ENCODE results near the gene NR4A3. TPM values are rescaled to one million over a fixed set of nuclear protein-coding genes. Genes with fewer than 3 reads are reported as not detected.

The NR4A3 gene
- polyA plus RNA-seq, 3 donors = 0.88 to 2.1 (median 0.92) TPM

DNA sequence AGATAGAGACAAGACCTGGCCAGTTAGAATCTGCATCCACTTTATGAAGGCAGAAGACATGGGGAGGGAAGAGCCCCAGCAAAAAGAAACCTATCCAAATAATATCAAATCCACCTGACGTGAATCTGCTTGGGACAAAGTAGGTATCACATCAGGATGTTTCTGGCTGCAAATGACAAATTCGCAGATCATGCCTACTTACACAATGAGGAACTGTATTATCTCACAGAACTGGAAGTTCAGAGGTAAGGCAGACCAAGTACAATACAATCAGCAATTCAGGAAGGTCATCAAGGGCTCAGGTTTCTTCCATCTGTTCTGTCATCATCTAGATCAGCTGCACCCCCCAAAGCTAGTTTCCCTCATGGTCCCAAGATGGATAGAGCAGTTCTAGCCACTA lies 13.2 kb upstream of the NR4A3 start:
- Mint-ChIP-seq H3K36me3 (peaks cover 0 to 2% of the 10 kb centered on the region in 2 donors), H3K4me3 (no peak overlapping the region), H3K27ac (peak overlapping the region in 1 of 7 donors; percentile 4), H3K27me3 (ENCODE audit: low read depth in 3 of 3) (no peaks in the 10 kb centered on the region), H3K4me1 (peaks cover 21% of the 10 kb centered on the region), H3K9me3 (no peaks in the 10 kb centered on the region)
- Histone ChIP-seq H3K27ac (ENCODE audit: low read depth in 1 of 2, low read length in 2 of 2) (no peak overlapping the region), H3K9ac (ENCODE audit: insufficient read depth, low read length, poor library complexity, severe bottlenecking) (no peak overlapping the region), H4K20me1 (ENCODE audit: insufficient read depth, low read length) (no peaks in the 10 kb centered on the region), H3K79me2 (ENCODE audit: insufficient read depth, low read length) (no peaks in the 10 kb centered on the region), H3K27me3 (ENCODE audit: control insufficient read depth in 2 of 2, insufficient read depth in 2 of 2, low read length in 2 of 2) (no peaks in the 10 kb centered on the region), H3K4me2 (replicated peaks; ENCODE audit: extremely low read depth, low read length, poor library complexity, severe bottlenecking) (no peak overlapping the region), H3K36me3 (replicated peaks in 1 of 2; ENCODE audit: control insufficient read depth in 1 of 2, insufficient read depth in 2 of 2, low read length in 2 of 2) (no peaks in the 10 kb centered on the region), H2AFZ (ENCODE audit: insufficient read depth, low read depth, low read length, poor library complexity, severe bottlenecking) (no peak overlapping the region), H3K4me1 (ENCODE audit: control insufficient read depth in 1 of 2, insufficient read depth in 2 of 2, low read length in 2 of 2) (no peaks in the 10 kb centered on the region), H3K9me3 (replicated peaks in 1 of 2; ENCODE audit: control insufficient read depth in 1 of 2, insufficient read depth in 1 of 2, low read length in 2 of 2) (no peaks in the 10 kb centered on the region), H3K4me3 (replicated peaks in 1 of 3; ENCODE audit: low read depth in 2 of 3, low read length in 3 of 3) (no peak overlapping the region)
- TF ChIP-seq, protein P1, sequence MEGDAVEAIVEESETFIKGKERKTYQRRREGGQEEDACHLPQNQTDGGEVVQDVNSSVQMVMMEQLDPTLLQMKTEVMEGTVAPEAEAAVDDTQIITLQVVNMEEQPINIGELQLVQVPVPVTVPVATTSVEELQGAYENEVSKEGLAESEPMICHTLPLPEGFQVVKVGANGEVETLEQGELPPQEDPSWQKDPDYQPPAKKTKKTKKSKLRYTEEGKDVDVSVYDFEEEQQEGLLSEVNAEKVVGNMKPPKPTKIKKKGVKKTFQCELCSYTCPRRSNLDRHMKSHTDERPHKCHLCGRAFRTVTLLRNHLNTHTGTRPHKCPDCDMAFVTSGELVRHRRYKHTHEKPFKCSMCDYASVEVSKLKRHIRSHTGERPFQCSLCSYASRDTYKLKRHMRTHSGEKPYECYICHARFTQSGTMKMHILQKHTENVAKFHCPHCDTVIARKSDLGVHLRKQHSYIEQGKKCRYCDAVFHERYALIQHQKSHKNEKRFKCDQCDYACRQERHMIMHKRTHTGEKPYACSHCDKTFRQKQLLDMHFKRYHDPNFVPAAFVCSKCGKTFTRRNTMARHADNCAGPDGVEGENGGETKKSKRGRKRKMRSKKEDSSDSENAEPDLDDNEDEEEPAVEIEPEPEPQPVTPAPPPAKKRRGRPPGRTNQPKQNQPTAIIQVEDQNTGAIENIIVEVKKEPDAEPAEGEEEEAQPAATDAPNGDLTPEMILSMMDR (IDR thresholded peaks at IDR 0.05) = no peak
- DNase-seq = peak in 2 of 3 donors; percentile 33 to 34
- WGBS (ENCODE audit: insufficient coverage) = 14% methylated on average over 1 of the region's 2 CpGs
- intact Hi-C loops (cut with micrococcal nuclease) = loop anchor here in 1 of 2 donors (10.0 kb wide), 1 partner anchor 206 kb away; no protein-coding TSS in a partner anchor

DNA sequence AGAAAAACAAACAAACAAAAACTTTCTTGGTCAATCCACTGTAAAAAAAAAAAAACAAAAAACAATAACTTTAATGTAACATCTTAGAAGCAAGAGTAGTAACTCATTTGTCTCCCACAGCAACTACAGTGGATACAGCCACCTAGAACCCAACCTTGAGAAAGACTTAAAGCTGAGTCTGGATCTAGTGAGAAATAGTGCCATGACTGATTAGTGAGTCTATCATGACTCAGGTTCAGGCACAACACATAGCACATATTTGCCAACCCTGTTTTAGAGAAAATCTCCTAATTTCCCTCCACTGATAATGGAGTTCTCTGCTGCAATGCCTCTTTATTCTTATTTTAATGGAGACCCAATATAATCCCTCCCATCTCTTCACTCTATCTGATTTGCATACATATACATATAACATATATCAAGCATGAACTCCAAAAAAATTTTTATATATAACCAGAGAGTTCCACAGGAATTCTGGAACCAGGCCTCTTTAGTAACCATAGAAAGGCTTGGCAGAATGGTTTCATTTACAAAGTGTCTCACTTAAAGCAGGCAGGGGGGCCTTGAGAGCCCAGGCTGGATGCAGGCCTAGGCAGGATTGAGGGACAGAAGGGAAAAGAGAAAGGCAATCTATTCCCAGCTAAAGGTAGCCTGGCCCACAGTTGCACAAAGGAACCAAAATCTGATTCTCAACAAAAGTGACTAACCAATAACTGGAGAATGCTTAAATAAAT lies 11.9 kb upstream of the NR4A3 start:
- no peaks in the 10 kb centered on the region for H3K36me3 ChIP-seq (replicated peaks in 1 of 2; ENCODE audit: control insufficient read depth in 1 of 2, insufficient read depth in 2 of 2, low read length in 2 of 2)
- no peak overlapping the region for H3K27ac ChIP-seq (ENCODE audit: low read depth in 1 of 2, low read length in 2 of 2)
- Mint-ChIP-seq H3K27me3 (ENCODE audit: low read depth in 3 of 3) (no peaks in the 10 kb centered on the region), H3K9me3 (no peaks in the 10 kb centered on the region), H3K36me3 (peaks cover 0 to 2% of the 10 kb centered on the region in 2 donors), H3K27ac (peak overlapping the region in 2 of 7 donors; percentile 32 to 44), H3K4me3 (no peak overlapping the region), H3K4me1 (peaks cover 22% of the 10 kb centered on the region)
- no peak overlapping the region for H3K9ac ChIP-seq (ENCODE audit: insufficient read depth, low read length, poor library complexity, severe bottlenecking)
- TF ChIP-seq, protein P1 (IDR thresholded peaks at IDR 0.05) = no peak
- no peaks in the 10 kb centered on the region for H3K4me1 ChIP-seq (ENCODE audit: control insufficient read depth in 1 of 2, insufficient read depth in 2 of 2, low read length in 2 of 2)
- no peaks in the 10 kb centered on the region for H3K79me2 ChIP-seq (ENCODE audit: insufficient read depth, low read length)
- H3K4me2 ChIP-seq (replicated peaks; ENCODE audit: extremely low read depth, low read length, poor library complexity, severe bottlenecking) = no peak overlapping the region
- intact Hi-C loops (cut with micrococcal nuclease) = loop anchor here in 1 of 2 donors (10.0 kb wide), 1 partner anchor 205 kb away; no protein-coding TSS in a partner anchor
- no peak overlapping the region for H3K4me3 ChIP-seq (replicated peaks in 1 of 3; ENCODE audit: low read depth in 2 of 3, low read length in 3 of 3)
- no peaks in the 10 kb centered on the region for H3K9me3 ChIP-seq (replicated peaks in 1 of 2; ENCODE audit: control insufficient read depth in 1 of 2, insufficient read depth in 1 of 2, low read length in 2 of 2)
- no peak overlapping the region for H2AFZ ChIP-seq (ENCODE audit: insufficient read depth, low read depth, low read length, poor library complexity, severe bottlenecking)
- H3K27me3 ChIP-seq (ENCODE audit: control insufficient read depth in 2 of 2, insufficient read depth in 2 of 2, low read length in 2 of 2) = no peaks in the 10 kb centered on the region
- DNase-seq = peak in 2 of 3 donors; percentile 38 to 59
- no peaks in the 10 kb centered on the region for H4K20me1 ChIP-seq (ENCODE audit: insufficient read depth, low read length)

Measured in CD14-positive monocyte (primary cell).